BLaER1 (cell line): ENCODE data around the gene RAB28.
A peak's percentile ranks its signal among the peaks of the same experiment; 100 is the strongest.

Experiments
- H3K27ac ChIP-seq: shearing (Covaris generic); formaldehyde crosslinking; 2 replicates; pipeline ENCODE4 v1.8.1; 2022
- H3K27me3 ChIP-seq: shearing (Covaris generic); formaldehyde crosslinking; 2 replicates; pipeline ENCODE4 v1.8.1; 2022
- H3K36me3 ChIP-seq: shearing (Covaris generic); formaldehyde crosslinking; 2 replicates; pipeline ENCODE4 v1.8.1; 2022
- H3K4me1 ChIP-seq: shearing (Covaris generic); formaldehyde crosslinking; 2 replicates; pipeline ENCODE4 v1.8.1; 2022
- H3K4me2 ChIP-seq: shearing (Covaris generic); formaldehyde crosslinking; 2 replicates; pipeline ENCODE4 v1.8.1; 2022
- H3K4me3 ChIP-seq: shearing (Covaris generic); formaldehyde crosslinking; 2 replicates; pipeline ENCODE4 v1.8.1; 2022
- H3K9ac ChIP-seq: shearing (Covaris generic); formaldehyde crosslinking; 2 replicates; pipeline ENCODE4 v1.8.1; 2022
- H3K9me3 ChIP-seq: shearing (Covaris generic); formaldehyde crosslinking; 2 replicates; pipeline ENCODE4 v1.8.1; 2022
- H4K20me1 ChIP-seq: shearing (Covaris generic); formaldehyde crosslinking; 2 replicates; pipeline ENCODE4 v1.8.1; 2022
- Cebpa-rat ChIP-seq: shearing (Covaris generic); IDR thresholded peaks from 2 replicates; pipeline ENCODE4 v1.8.1; 2022

RAB28 gene

GRCh38 chr4:13461191-13461905, 22.8 kb downstream of the RAB28 start:
- 0 out of 2 replicates have a peak, but pooled peaks cover 7% of the 10 kb centered on the region for H3K9me3 ChIP-seq
- no peaks in the 10 kb centered on the region for H3K4me1 ChIP-seq
- H3K9ac ChIP-seq, result no peak overlapping the region
- peaks cover 16% of the 10 kb centered on the region for H3K36me3 ChIP-seq
- no peak overlapping the region for H3K4me2 ChIP-seq
- no peaks in the 10 kb centered on the region for H4K20me1 ChIP-seq
- H3K27ac ChIP-seq, result no peak overlapping the region
- no peaks in the 10 kb centered on the region for H3K27me3 ChIP-seq
- TF ChIP-seq Cebpa-rat, result no peak
- H3K4me3 ChIP-seq, result no peak overlapping the region

GRCh38 chr4:13455411-13455810, 28.7 kb downstream of the RAB28 start:
- no peaks in the 10 kb centered on the region for H4K20me1 ChIP-seq
- H3K36me3 ChIP-seq, result peaks cover 31% of the 10 kb centered on the region
- no peaks in the 10 kb centered on the region for H3K4me1 ChIP-seq
- no peak overlapping the region for H3K4me2 ChIP-seq
- no peak overlapping the region for H3K27ac ChIP-seq
- H3K9ac ChIP-seq, result no peak overlapping the region
- H3K27me3 ChIP-seq, result no peaks in the 10 kb centered on the region
- TF ChIP-seq Cebpa-rat, result no peak
- peaks cover 20% of the 10 kb centered on the region for H3K9me3 ChIP-seq
- no peak overlapping the region for H3K4me3 ChIP-seq

GRCh38 chr4:13454786-13455185, 29.4 kb downstream of the RAB28 start:
- no peak for TF ChIP-seq Cebpa-rat
- H3K27ac ChIP-seq, result no peak overlapping the region
- H3K9me3 ChIP-seq, result peaks cover 20% of the 10 kb centered on the region
- no peaks in the 10 kb centered on the region for H4K20me1 ChIP-seq
- no peak overlapping the region for H3K4me2 ChIP-seq
- peaks cover 27% of the 10 kb centered on the region for H3K36me3 ChIP-seq
- no peak overlapping the region for H3K9ac ChIP-seq
- no peak overlapping the region for H3K4me3 ChIP-seq
- no peaks in the 10 kb centered on the region for H3K4me1 ChIP-seq
- no peaks in the 10 kb centered on the region for H3K27me3 ChIP-seq

- H3K4me3 ChIP-seq, result no peak overlapping the region
- no peak overlapping the region for H3K4me2 ChIP-seq
- no peaks in the 10 kb centered on the region for H3K4me1 ChIP-seq
- H3K9me3 ChIP-seq, result peaks cover 20% of the 10 kb centered on the region
- H3K27ac ChIP-seq, result no peak overlapping the region
- no peak overlapping the region for H3K9ac ChIP-seq
- TF ChIP-seq Cebpa-rat, result no peak
- no peaks in the 10 kb centered on the region for H3K27me3 ChIP-seq
- H3K36me3 ChIP-seq, result peaks cover 18% of the 10 kb centered on the region
- H4K20me1 ChIP-seq, result no peaks in the 10 kb centered on the region
These were observed 31.1 kb downstream of the RAB28 start for GRCh38 chr4:13452927-13453579.

- Histone ChIP-seq H3K4me2 (no peak overlapping the region), H4K20me1 (no peaks in the 10 kb centered on the region), H3K27me3 (no peaks in the 10 kb centered on the region), H3K9ac (no peak overlapping the region), H3K9me3 (peaks cover 19% of the 10 kb centered on the region), H3K4me3 (no peak overlapping the region), H3K4me1 (no peaks in the 10 kb centered on the region), H3K36me3 (peaks cover 23% of the 10 kb centered on the region), H3K27ac (no peak overlapping the region)
- TF ChIP-seq Cebpa-rat, result no peak
These were observed 34.5 kb downstream of the RAB28 start for GRCh38 chr4:13449590-13449989.

- TF ChIP-seq Cebpa-rat, result no peak
- Histone ChIP-seq H3K4me1 (no peaks in the 10 kb centered on the region), H3K27ac (no peak overlapping the region), H3K4me2 (no peak overlapping the region), H3K27me3 (no peaks in the 10 kb centered on the region), H3K9ac (no peak overlapping the region), H3K9me3 (peaks cover 11% of the 10 kb centered on the region; the same call in 1 of the 2 replicates), H4K20me1 (no peaks in the 10 kb centered on the region), H3K36me3 (peaks cover 18% of the 10 kb centered on the region), H3K4me3 (no peak overlapping the region)
These were observed 38.0 kb downstream of the RAB28 start for GRCh38 chr4:13445841-13446790.

- Histone ChIP-seq H3K4me1 (no peaks in the 10 kb centered on the region), H3K27ac (no peak overlapping the region), H3K36me3 (peaks cover 22% of the 10 kb centered on the region), H3K4me2 (no peak overlapping the region), H3K9me3 (peaks cover 31% of the 10 kb centered on the region), H3K4me3 (no peak overlapping the region), H3K9ac (no peak overlapping the region), H4K20me1 (no peaks in the 10 kb centered on the region), H3K27me3 (no peaks in the 10 kb centered on the region)
- no peak for TF ChIP-seq Cebpa-rat
These were observed 42.6 kb downstream of the RAB28 start for GRCh38 chr4:13441506-13441905.

- Histone ChIP-seq H3K36me3 (peaks cover 4% of the 10 kb centered on the region; the same call in 1 of the 2 replicates), H3K27me3 (no peaks in the 10 kb centered on the region), H3K4me3 (no peak overlapping the region), H3K9ac (no peak overlapping the region), H3K4me1 (peaks cover 11% of the 10 kb centered on the region), H4K20me1 (no peaks in the 10 kb centered on the region), H3K4me2 (no peak overlapping the region), H3K27ac (no peak overlapping the region), H3K9me3 (peaks cover 31% of the 10 kb centered on the region)
- no peak for TF ChIP-seq Cebpa-rat
These were observed 47.2 kb downstream of the RAB28 start for GRCh38 chr4:13436962-13437361.

GRCh38 chr4:13432453-13432852, 51.7 kb downstream of the RAB28 start:
- H3K27ac ChIP-seq, result no peak overlapping the region
- H4K20me1 ChIP-seq, result 0 out of 2 replicates have a peak, but pooled peaks cover 6% of the 10 kb centered on the region
- H3K27me3 ChIP-seq, result no peaks in the 10 kb centered on the region
- no peak overlapping the region for H3K9ac ChIP-seq
- H3K4me1 ChIP-seq, result peaks cover 18% of the 10 kb centered on the region
- peak overlapping the region; percentile 31 for H3K4me2 ChIP-seq
- H3K9me3 ChIP-seq, result peaks cover 20% of the 10 kb centered on the region
- 0 out of 2 replicates have a peak, but pooled peaks cover 7% of the 10 kb centered on the region for H3K36me3 ChIP-seq
- no peak overlapping the region for H3K4me3 ChIP-seq
- TF ChIP-seq Cebpa-rat, result no peak
